ENCODE data around the gene CFD.
"Not testable (repeated sequence)": the region's sequence is repeated elsewhere in the genome, so short reads cannot be mapped to it uniquely, and the experiment has no call there.

Gene CFD

GRCh38 chr19:858868-859843, at the start of gene CFD:
Gene CFD (plus strand): TSS chr19:859664. CDS start chr19:859690, 26 bp downstream.
- no peak for DNase-seq (ENCODE audit: low read depth in 3 of 3)

- no peak for DNase-seq (ENCODE audit: low read depth in 3 of 3)
These were observed 49.2 kb upstream of the CFD start for GRCh38 chr19:810077-810855.

DNA sequence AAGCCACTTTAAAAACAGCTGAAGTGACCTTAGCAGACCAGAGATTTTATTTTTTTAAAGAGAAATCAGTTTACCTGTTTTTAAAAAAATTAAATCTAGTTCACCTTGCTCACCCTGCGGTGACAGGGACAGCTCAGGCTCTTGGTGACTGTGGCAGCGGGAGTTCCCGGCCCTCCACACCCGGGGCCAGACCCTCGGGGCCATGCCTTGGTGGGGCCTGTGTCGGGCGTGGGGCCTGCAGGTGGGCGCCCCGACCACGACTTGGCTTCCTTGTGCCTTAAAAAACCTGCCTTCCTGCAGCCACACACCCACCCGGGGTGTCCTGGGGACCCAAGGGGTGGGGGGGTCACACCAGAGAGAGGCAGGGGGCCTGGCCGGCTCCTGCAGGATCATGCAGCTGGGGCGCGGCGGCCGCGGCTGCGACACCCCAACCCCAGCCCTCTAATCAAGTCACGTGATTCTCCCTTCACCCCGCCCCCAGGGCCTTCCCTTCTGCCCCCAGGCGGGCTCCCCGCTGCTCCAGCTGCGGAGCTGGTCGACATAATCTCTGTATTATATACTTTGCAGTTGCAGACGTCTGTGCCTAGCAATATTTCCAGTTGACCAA, 48.5 kb upstream of the CFD start:
- no peak for DNase-seq (ENCODE audit: low read depth in 3 of 3)

- no peak for DNase-seq (ENCODE audit: low read depth in 3 of 3)
These were observed 47.9 kb upstream of the CFD start for GRCh38 chr19:811506-812048.

DNA sequence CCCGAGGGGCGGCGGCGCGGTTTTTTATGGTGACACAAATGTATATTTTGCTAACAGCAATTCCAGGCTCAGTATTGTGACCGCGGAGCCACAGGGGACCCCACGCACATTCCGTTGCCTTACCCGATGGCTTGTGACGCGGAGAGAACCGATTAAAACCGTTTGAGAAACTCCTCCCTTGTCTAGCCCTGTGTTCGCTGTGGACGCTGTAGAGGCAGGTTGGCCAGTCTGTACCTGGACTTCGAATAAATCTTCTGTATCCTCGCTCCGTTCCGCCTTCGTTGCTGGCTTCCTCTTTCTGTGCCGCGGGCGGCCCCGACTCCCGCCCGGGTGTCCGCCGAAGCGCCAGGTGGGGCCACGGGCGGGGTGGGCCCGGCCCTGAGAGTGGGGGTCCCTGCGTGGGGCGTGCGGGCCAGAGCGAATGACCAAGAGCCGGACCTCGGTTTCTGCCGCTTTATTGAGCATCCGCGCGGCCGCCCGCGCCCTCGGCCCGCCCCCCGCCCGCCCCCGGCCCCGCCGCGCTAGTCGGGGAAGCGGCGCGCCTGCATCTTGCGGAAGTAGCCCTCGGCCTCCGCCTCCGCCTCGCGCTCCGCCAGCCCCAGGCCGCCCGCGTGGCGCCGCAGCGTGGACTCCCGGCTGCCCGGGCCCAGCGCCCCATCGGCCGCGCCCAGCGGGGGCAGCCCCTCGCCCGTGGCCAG, 47.3 kb upstream of the CFD start:
- DNase-seq (ENCODE audit: low read depth in 3 of 3): no peak

DNA sequence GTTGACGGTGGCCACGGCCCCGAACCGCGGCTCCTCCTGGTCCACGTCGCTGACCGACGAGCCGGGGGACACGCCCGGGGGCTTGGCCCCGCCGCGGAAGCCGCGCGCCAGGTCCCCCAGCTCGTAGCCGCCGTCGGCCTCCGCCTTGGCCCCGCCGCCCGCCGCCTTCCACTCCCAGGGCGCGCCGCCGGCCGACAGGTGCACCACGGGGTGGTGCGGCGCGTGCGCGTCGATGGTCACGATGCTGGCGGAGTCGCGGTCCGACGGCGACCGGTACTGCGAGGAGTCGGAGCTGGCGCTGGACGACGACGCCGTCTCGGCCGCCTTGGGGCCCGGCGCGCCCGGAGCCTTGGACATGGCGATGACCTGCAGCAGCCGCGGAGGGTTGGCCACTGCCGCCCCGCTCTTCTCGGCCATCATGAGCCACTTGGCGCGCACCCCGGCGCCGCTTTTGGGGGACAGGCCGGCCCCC, 46.7 kb upstream of the CFD start:
- DNase-seq (ENCODE audit: low read depth in 3 of 3): no peak

GRCh38 chr19:813219-814151, 46.0 kb upstream of the CFD start:
- no peak for DNase-seq (ENCODE audit: low read depth in 3 of 3)

- no peak for DNase-seq (ENCODE audit: low read depth in 3 of 3)
These were observed 45.0 kb upstream of the CFD start for GRCh38 chr19:814152-815078.

DNA sequence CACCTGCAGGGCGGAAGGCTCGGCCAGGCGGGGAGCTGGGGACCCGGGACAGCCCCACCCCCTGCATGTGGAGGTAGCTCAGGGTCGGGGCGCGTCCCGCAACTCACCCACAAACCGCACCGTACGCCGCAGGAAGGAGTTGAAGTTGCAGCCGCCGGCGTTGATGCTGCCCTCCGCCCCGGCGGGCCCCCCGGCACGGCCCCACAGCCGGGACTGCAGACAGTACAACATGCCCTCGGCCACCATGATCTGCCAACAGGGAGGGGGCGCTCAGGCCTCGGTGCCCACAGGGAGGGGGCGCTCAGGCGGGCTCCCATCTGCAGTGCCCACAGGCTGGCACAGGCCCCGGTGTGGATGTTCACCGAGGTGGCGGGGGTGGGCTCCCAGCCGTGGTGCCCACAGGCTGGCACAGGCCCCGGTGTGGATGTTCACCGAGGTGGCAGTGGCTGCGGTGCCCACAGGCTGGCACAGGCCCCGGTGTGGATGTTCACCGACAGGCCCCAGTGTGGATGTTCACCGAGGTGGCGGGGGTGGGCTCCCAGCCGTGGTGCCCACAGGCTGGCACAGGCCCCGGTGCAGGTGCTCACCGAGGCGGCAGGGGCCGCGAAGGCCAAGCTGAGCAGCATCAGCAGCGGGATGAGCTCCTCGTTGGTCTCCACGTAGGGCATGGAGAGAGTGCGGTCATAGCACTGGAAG, 44.2 kb upstream of the CFD start:
- DNase-seq (ENCODE audit: low read depth in 3 of 3): no peak

DNA sequence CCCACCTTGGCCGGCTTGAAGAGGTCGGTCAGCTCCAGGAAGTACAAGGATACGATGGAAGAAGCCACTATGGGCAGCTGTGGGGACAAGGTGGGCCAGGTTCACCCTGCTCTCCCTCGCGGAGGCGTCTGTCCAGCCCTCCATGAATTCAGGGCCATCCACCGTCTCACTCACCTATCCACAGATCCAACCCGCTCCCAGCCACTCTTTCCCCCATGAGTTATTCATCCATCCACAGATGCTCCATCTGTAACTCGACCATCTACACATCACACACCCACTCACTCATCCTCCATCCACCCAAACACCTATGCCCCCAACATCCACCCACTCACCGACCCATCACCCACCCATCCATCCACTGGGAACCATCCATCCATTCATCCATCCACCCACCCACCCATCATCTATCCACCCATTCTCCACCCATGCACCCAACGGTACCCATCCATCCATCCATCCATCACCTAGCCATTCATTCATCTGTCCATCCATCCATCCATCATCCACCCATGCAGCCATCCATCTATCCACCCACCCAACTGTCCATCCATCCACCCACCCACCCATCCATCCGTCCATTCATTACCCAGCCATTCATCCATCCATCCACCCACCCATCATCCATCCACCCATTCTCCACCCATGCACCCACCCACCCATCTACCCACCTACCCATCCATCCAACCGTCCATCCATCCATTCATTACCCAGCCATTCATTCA, 43.5 kb upstream of the CFD start:
- no peak for DNase-seq (ENCODE audit: low read depth in 3 of 3)

DNA sequence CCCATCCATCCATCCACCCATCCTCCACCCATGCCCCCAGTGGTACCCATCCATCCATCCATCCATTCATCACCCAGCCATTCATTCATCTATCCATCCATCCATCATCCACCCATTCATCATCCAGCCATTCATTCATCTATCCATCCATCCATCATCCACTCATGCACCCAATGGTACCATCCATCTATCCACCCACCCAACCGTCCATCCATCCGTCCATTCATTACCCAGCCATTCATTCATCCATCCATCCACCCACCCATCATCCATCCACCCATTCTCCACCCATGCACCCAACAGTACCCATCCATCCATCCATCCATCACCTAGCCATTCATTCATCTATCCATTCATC, 43.0 kb upstream of the CFD start:
- DNase-seq (ENCODE audit: low read depth in 3 of 3): no peak

- DNase-seq (ENCODE audit: low read depth in 3 of 3): not testable (repeated sequence)
These were observed 39.3 kb upstream of the CFD start for GRCh38 chr19:820212-820611.

DNA sequence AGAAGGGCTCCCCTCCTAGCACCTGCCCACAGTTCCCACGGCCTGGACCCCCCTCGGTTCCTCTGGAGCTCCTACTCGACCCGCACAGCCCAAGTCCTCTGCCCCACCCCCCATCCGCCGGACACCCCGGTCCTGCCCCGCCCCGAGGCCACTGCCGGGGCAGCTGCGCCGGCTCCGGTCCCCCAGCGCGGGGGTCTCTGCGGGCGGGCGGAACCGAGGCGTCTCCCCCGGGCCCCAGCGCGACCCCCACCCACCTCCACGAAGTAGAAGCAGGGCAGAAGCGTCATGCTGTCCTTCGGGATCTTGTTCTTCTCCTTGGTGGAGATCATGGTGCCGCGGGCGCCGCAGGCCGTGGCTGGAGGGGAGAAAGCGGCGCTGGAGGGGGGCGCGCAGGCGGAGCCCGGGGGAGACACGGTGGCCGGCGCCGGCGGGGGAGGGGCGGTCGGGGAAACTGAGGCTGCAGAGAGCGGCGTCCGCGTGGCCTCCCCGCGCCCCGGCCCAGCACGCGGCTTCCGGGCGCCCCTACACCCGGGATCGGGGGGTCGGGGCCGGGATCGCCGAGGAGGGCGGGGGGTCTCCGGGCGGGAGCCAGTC, 38.1 kb upstream of the CFD start:
- no peak for DNase-seq (ENCODE audit: low read depth in 3 of 3)

- no peak for DNase-seq (ENCODE audit: low read depth in 3 of 3)
These were observed 37.5 kb upstream of the CFD start, which contains the start of gene PLPPR3 for GRCh38 chr19:821825-822503. Gene PLPPR3 (minus strand): TSS chr19:821955. CDS start chr19:821559, 396 bp downstream.

GRCh38 chr19:823565-824121, 35.8 kb upstream of the CFD start:
- DNase-seq (ENCODE audit: low read depth in 3 of 3): no peak

DNA sequence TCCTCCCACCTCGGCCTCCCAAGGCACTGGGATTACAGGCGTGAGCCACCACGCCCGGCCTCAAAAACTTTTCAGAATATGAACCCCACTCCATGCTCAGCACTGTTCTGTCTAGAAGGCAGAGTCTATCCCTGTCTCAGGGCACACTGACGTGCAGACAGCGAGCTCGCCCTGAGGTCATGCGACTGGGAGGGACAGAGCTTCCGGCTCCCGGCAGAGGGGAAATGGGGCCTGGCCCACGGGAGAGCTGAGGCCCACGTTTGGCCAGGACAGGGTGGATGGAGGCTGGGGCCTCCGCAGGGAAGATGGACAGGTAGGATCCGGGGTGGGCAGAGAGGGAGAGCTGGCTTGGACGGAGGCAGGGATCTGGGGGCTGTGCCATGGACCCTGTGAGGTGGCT, 34.6 kb upstream of the CFD start:
- no peak for DNase-seq (ENCODE audit: low read depth in 3 of 3)
